Activated CD4-positive, alpha-beta T cell treated with anti-CD3 and anti-CD28 coated beads, Interleukin-2, amount 10 ng/mL, durations not matched to agents 24 days and 14 days (primary cell): ENCODE measurements around the gene TMC4. TPM values are rescaled to one million over a fixed set of nuclear protein-coding genes. Genes with fewer than 3 reads are reported as not detected.

Experiments used
- DNase-seq: peaks from one replicate; pipeline ENCODE4 v3.0.0; 2022
- H3K27ac Mint-ChIP-seq: one replicate; pipeline ENCODE4 v1.8.0; 2022; ENCODE audit warnings: mild to moderate bottlenecking, mixed read lengths
- H3K27me3 Mint-ChIP-seq: one replicate; pipeline ENCODE4 v1.8.0; 2022; ENCODE audit warnings: mixed read lengths
- H3K36me3 Mint-ChIP-seq: one replicate; pipeline ENCODE4 v1.8.0; 2022; ENCODE audit warnings: low read depth, mild to moderate bottlenecking, mixed read lengths
- H3K4me1 Mint-ChIP-seq: one replicate; pipeline ENCODE4 v1.8.0; 2021; ENCODE audit warnings: mixed read lengths
- H3K4me3 Mint-ChIP-seq: one replicate; pipeline ENCODE4 v1.8.0; 2022; ENCODE audit warnings: mild to moderate bottlenecking, moderate library complexity, mixed read lengths
- H3K9me3 Mint-ChIP-seq: one replicate; pipeline ENCODE4 v1.8.0; 2021; ENCODE audit warnings: mixed read lengths
- intact Hi-C: fragments of 100-400 bp; cut with micrococcal nuclease; formaldehyde crosslinking; loops from one replicate; pipeline ENCODE4 v1.15.1; 2023
- total RNA-seq: library from RNA; stranded (reverse); gene quantifications from 2 replicates; pipeline ENCODE4 v1.2.3, GENCODE V29; 2022

The TMC4 gene
- total RNA-seq, 1 donor from 2014 or later: 1.1 TPM

DNA sequence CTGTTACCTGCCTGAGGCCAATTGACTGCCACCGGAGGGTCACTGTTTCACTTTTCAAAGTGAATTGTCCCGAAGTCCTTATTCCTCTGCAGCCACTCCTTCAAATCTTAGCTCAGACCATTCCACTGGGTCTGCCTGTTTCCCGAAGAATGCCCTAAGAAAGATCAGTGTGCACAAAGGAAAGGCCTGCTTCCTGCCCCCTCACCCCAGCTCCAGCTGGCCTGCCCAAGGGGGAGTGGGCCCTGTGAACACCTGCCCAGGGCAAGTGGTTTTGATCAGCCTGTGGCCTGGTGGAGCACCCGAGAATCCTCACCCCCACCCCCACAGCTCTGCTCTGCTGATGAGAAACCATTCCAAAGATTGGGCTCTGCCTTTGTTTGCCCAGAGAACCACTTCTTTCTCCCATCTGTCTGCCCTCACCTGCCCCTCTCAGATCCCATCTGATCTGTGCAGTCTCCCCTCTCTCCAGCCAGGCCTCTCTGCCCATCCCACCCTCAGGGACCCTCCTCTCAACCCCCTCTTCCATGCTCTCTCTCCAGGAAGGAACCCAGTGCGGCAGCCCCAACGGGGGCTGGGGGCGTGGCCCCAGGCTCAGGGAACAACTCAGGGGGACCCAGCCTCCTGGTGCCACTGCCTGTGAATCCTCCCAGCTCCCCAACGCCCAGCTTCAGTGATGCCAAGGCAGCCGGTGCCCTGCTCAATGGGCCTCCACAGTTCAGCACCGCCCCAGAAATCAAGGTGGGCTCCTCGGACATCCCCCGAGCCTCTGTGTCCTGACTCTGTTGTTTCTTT lies 23.7 kb downstream of the TMC4 start:
- Mint-ChIP-seq H3K27me3 (no peaks in the 10 kb centered on the region), H3K36me3 (peaks cover 67% of the 10 kb centered on the region), H3K27ac (no peak overlapping the region), H3K4me1 (peaks cover 7% of the 10 kb centered on the region), H3K4me3 (no peak overlapping the region), H3K9me3 (no peaks in the 10 kb centered on the region)
- intact Hi-C loops: no loop called here
- no peak for DNase-seq

DNA sequence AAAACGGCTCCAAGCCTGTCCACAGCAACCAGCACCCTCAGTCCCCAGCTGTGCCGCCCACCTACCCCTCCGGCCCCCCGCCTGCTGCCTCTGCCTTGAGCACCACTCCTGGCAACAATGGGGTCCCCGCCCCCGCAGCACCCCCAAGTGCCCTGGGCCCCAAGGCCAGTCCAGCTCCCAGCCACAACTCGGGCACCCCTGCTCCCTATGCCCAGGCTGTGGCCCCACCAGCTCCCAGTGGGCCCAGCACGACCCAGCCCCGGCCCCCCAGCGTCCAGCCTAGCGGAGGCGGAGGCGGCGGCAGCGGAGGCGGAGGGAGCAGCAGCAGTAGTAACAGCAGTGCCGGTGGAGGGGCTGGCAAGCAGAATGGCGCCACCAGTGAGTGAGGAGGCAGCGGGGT lies 24.8 kb downstream of the TMC4 start:
- Mint-ChIP-seq H3K4me1 (peaks cover 2% of the 10 kb centered on the region), H3K27ac (no peak overlapping the region), H3K4me3 (no peak overlapping the region), H3K36me3 (peaks cover 69% of the 10 kb centered on the region), H3K9me3 (no peaks in the 10 kb centered on the region), H3K27me3 (no peaks in the 10 kb centered on the region)
- no peak for DNase-seq
- intact Hi-C loops: no loop called here

DNA sequence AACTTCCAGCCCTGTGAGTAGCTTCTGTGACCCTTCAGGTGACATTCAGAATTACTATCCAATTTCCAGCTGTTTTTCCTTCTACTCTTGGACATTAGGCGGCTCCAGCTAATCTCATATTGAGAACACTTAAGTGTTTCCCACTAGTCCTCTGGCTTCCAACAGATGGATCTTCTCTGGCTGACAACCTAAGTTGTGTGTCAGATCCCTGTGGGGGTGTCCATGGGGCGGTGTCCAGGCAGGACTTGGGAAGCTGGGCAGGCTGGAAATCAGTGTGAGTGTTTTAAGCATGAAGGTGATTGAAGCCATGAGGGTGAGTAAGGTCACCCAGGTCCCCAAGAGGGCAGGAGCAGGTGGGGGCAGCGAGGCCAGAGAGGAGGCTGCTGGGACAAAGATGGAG lies 25.3 kb downstream of the TMC4 start:
- intact Hi-C loops: no loop called here
- Mint-ChIP-seq H3K27ac (no peak overlapping the region), H3K4me3 (no peak overlapping the region), H3K27me3 (no peaks in the 10 kb centered on the region), H3K4me1 (peaks cover 2% of the 10 kb centered on the region), H3K9me3 (no peaks in the 10 kb centered on the region), H3K36me3 (peaks cover 71% of the 10 kb centered on the region)
- DNase-seq: no peak

DNA sequence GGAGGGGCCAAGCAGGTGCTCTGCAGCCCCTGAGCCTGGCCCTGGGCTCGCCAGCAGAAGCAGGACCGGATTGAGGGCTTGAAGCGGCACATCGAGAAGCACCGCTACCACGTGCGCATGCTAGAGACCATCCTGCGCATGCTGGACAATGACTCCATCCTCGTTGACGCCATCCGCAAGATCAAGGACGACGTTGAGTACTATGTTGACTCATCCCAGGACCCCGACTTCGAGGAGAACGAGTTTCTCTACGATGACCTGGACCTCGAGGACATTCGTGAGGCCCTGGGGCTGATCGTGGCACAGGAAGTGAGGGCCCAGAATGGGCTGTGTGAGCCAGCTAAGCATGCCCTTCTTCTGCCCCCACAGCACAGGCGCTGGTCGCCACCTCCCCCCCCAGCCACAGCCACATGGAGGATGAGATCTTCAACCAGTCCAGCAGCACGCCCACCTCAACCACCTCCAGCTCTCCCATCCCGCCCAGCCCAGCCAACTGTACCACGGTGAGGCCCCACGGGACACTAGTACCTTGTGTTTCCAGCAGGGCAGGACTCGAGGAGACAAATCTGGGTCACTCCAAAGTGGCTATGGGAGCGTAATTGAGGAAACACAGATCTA lies 27.3 kb downstream of the TMC4 start:
- Mint-ChIP-seq H3K4me1 (peaks cover 10% of the 10 kb centered on the region), H3K9me3 (no peaks in the 10 kb centered on the region)
- intact Hi-C loops: no loop called here

DNA sequence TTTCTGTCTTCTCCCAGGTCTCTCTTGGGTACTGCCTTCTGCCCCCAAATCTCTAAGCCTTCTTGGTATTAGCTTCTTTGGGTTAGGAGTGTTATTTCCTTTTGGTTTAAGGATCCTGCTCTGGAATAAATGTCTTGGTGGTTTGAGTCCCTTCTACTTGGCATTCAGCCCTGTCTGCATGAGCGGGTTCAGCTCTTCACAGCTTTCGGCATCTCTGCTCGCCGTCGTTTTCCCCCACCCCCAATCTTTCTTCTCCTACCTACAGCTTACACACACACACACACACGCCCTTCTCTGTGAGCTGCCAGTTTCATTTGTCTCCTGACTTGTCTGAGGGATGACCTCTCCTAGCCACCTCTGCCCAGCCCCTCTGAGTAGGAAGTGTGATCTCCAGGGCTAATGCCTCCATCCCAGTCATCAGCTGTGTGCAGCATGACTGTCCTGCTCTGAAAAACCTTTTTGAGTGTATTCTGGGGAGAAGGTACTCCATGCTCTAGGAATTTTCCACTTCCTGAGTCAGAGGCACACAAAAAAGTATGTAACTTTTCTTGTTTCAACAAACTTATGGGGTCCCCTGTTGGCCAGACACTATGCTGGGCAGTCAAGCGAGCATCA lies 30.7 kb downstream of the TMC4 start:
- Mint-ChIP-seq H3K27me3 (no peaks in the 10 kb centered on the region), H3K27ac (no peak overlapping the region), H3K36me3 (peaks cover 50% of the 10 kb centered on the region), H3K4me3 (no peak overlapping the region), H3K4me1 (peaks cover 29% of the 10 kb centered on the region), H3K9me3 (no peaks in the 10 kb centered on the region)
- intact Hi-C loops: no loop called here
- DNase-seq: no peak

More for the DNA sequence above, 27.3 kb downstream of the TMC4 start:
- H3K36me3 Mint-ChIP-seq: peaks cover 64% of the 10 kb centered on the region
- no peaks in the 10 kb centered on the region for H3K27me3 Mint-ChIP-seq
- no peak overlapping the region for H3K4me3 Mint-ChIP-seq
- DNase-seq: no peak
- no peak overlapping the region for H3K27ac Mint-ChIP-seq

DNA sequence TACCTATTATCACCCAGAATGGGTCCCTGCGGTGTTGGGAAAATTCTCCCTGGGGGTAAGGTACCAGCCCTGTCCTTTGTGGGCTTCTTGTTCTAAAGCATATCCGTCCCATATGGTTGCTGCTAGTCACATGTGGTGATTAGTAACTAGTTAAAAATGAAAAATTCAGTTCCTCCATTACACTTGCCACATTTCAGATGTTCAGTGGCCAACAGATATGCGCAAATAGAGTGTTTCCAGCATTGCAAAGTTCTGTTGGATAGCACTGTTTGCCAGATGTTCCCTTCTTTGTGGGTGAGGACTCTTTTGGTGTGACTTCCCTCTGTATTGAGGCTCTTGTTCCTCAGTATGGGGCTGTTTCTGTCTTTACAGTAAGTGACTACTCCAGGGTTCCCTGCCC lies 31.6 kb downstream of the TMC4 start:
- no peak overlapping the region for H3K4me3 Mint-ChIP-seq
- DNase-seq: no peak
- peaks cover 43% of the 10 kb centered on the region for H3K36me3 Mint-ChIP-seq
- no peaks in the 10 kb centered on the region for H3K27me3 Mint-ChIP-seq
- H3K9me3 Mint-ChIP-seq: no peaks in the 10 kb centered on the region
- H3K27ac Mint-ChIP-seq: no peak overlapping the region
- intact Hi-C loops: no loop called here
- H3K4me1 Mint-ChIP-seq: peaks cover 34% of the 10 kb centered on the region

DNA sequence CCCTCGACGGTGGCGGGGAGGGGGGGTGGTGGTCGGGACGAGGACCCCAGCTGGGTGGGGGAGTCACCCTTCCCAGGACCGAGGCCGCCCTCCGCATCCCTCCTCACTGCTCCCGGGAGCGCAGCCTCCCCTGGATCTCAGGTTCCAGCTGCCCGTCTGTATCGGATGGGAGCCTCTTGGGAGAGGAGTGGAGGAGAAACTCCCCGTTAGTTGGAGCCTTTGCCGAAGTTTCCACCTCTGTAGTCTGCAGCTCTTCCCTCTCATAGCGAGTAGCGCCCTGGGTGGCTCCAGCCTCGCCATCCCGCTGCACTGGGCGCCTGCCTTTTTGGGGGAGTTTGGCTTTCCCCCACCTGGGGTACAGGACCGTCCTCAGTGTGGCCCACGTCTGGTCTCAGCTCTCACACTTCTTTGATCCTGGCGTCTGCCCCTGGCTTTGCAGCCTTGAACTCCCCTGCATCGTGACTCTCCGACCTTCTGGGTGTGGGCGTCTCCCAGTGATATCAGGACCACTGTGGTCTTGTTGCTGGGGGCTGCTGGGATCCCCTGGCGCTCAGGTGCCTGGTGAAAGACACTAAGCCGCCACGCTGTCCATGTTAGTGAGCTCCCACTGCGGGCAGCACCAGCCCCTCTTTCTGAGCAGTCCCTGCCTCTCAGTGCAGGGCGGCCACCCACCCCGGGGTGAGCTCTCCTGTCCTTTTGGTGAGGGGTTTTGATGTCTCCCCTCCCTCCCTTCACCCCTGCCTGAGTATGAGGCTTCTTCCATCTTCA lies 34.3 kb downstream of the TMC4 start:
- Mint-ChIP-seq H3K4me1 (peaks cover 43% of the 10 kb centered on the region), H3K27ac (peak overlapping the region; percentile 95), H3K4me3 (peak overlapping the region; percentile 85), H3K36me3 (peaks cover 24% of the 10 kb centered on the region), H3K9me3 (no peaks in the 10 kb centered on the region), H3K27me3 (no peaks in the 10 kb centered on the region)
- peak; percentile 68 for DNase-seq
- intact Hi-C loops: no loop called here

DNA sequence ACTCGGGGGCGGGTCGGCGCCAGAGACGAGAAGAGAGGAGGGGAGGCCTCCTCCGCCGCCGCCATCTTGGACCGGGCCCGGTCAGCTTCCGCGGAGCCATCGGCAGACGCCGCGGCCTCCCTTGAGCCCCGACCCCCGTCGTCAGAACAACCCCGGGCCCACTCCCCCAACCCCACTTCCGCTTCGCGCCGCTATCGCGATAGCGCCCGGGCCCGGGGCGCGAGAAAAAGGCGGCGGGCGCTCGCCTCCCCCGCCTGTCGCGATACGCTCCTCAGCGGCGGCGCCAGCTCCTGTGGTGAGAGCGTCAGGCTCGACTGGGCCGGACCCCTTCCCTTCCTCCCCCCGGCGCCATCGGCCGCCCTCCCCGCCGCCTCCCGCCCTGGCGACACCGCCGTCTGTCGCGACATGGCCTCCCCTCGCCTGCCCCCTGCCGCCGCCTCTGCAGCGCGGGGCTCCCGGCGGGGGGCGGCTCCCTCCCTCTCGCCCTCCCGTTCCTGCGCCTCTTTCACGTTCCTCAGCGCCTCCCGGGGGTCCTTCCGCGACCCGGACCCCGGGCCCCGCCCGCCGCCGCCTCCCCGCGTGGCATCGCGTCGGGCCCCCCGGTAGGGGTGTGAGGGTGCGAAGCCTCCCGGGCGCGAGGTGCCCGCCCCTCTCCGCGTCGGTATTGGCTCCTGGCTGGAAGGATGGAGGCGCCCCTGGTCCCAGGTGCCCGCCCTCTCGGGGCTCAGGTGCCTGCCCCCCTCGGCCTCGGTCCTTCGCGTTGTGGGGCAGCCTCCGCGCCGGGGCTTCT lies 35.1 kb downstream of the TMC4 start, which contains the start of gene CNOT3:
CNOT3 (plus strand) TSS at position 64 of the 790 bp plus-strand sequence. CDS start 5,217 bp downstream, outside the sequence.
- Mint-ChIP-seq H3K4me1 (peaks cover 43% of the 10 kb centered on the region), H3K4me3 (peak within 1 kb of the TSS; percentile 85), H3K9me3 (no peaks in the 10 kb centered on the region), H3K36me3 (peaks cover 16% of the 10 kb centered on the region), H3K27ac (peak within 1 kb of the TSS; percentile 95), H3K27me3 (no peaks in the 10 kb centered on the region)
- intact Hi-C loops: loop anchor here (1.0 kb wide), 6 partner anchors 21 to 326 kb away; partner anchors contain the start of genes LENG1, NDUFA3, PRPF31 and TFPT
- DNase-seq: peak; percentile 83

DNA sequence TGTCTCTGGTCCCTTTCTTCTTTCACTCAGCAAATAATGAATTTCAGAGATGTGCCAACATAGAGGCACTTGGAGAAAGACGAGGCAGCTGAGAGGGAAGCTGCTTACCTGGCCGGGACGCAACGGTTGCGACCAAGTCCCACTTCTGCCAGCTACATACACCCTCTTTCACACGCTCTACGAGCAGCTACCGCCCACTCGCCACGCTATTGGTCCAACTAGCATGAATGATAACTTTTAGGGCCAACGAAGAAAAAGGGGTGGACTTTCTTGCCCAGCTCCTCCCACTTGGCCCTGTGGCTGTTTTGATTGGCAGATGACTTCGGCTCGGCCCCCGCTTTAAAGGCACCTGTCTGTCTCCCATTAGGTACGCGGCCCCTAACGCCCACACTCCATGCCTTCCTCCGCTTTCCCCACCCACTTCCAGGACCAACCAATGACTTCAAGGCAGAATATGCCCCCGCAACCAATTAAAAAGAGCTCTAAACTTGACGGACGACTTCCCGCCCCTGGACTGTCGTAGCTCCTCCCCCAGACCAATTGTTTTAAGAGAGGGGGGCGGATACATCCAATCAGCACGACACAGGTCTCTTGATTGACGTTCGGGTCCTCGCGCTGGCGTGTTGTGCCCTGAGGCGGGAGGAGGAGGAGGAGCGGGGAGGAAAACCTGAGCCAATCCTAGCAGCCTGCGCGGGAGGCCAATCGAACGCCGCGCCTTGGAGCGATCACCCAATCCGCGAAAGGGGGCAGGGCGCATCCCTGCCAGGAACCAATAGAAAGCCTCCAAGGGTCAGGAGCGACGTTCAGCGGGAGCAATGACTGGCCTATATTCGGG lies 35.9 kb downstream of the TMC4 start:
- intact Hi-C loops: loop anchor here (1.0 kb wide), 6 partner anchors 22 to 327 kb away; partner anchors contain the start of genes LENG1, NDUFA3, PRPF31 and TFPT
- no peaks in the 10 kb centered on the region for H3K9me3 Mint-ChIP-seq
- peak overlapping the region; percentile 85 for H3K4me3 Mint-ChIP-seq
- H3K27ac Mint-ChIP-seq: peak overlapping the region; percentile 79
- H3K4me1 Mint-ChIP-seq: peaks cover 40% of the 10 kb centered on the region
- peak; percentile 100 for DNase-seq
- H3K36me3 Mint-ChIP-seq: peaks cover 9% of the 10 kb centered on the region
- no peaks in the 10 kb centered on the region for H3K27me3 Mint-ChIP-seq

DNA sequence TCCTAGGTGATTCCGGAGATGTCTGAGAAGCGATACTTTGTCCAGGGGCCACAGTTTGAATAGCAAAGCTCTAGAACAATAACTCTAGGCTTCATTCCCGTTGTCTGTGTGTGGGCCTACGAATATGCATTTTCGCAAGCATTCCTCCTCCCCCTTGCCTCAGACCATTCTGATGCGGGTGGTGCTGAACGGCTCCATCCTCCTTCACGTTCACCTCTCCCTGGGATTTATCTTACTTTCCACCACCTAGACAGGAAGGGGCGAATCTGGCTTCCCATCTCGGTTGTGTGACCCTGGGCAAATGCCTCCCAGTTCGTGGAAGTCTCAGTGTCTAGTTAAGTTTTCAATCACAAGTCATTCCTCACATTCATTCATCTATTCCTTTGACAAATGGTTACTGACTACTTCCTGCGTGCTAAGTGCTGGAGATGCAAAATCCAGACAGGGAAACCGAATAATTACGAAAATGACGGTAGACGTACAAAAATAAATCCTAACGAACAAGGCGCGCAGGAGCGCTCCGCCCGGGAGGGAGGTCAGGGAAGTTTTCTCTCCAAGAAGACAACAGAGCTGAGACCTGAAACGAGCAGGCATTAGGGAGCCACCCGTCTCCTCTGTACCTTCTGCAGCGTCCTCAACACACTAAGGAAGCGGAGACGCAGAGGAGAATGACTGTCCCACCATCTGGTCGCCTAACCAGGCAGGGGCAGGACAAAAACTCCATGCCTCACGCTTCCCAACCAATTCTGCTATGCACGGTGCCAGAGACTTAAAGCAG lies 36.7 kb downstream of the TMC4 start:
- H3K27ac Mint-ChIP-seq: peak overlapping the region; percentile 79
- peak overlapping the region; percentile 85 for H3K4me3 Mint-ChIP-seq
- H3K4me1 Mint-ChIP-seq: peaks cover 36% of the 10 kb centered on the region
- H3K27me3 Mint-ChIP-seq: no peaks in the 10 kb centered on the region
- intact Hi-C loops: no loop called here
- peaks cover 6% of the 10 kb centered on the region for H3K36me3 Mint-ChIP-seq
- no peak for DNase-seq
- H3K9me3 Mint-ChIP-seq: no peaks in the 10 kb centered on the region

DNA sequence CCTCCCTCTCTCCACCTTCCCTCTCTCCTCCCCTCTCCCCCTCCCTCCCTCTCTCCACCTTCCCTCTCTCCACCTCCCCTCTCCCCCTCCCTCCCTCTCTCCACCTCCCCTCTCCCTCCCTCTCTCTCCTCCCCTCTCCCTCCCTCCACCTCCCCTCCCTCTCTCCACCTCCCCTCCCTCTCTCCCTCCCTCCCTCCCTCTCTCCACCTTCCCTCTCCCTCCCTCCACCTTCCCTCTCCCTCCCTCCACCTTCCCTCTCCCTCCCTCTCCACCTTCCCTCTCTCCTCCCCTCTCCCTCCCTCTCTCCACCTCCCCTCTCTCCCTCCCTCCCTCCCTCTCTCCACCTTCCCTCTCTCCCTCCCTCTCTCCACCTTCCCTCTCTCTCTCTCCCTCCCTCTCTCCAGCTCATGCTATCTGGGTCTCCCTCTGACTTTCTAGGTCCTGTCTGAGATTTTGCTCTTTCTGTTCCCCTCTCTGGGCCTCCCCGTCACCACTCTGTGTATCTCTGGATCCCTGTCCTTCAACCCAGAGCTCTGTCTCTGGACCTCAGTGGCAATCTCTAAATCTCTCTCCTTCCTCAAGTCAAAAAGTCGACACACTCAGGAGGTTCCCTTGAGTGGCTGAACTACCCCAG lies 38.9 kb downstream of the TMC4 start:
- H3K27me3 Mint-ChIP-seq: no peaks in the 10 kb centered on the region

More for the DNA sequence above, 38.9 kb downstream of the TMC4 start:
- intact Hi-C loops: no loop called here
- Mint-ChIP-seq H3K4me1 (peaks cover 21% of the 10 kb centered on the region), H3K9me3 (no peaks in the 10 kb centered on the region), H3K36me3 (peaks cover 10% of the 10 kb centered on the region), H3K27ac (no peak overlapping the region), H3K4me3 (peak overlapping the region; percentile 1)
- DNase-seq: no peak
